Psoas muscle (tissue), 8 donors: ENCODE data around the gene PLPPR3. TPM values are rescaled to one million over a fixed set of nuclear protein-coding genes. Genes with fewer than 3 reads are reported as not detected.

ENCODE experiments used
- ATAC-seq, 4 donors: fragments of 200-7000 bp; cut with Tn5 transposase; one replicate each; pipeline ENCODE4 v1.9.1; 2020; ENCODE audit warnings: moderate library complexity in 3 of 4, mild to moderate bottlenecking in 2 of 4
- DNase-seq, 2 donors: peaks; one replicate each; pipeline ENCODE4 v3.0.0-alpha.2; 2020
- H3K27ac ChIP-seq: fragments of 200-600 bp; one replicate; pipeline ENCODE4 v1.8.0; 2022
- H3K27me3 ChIP-seq, 3 donors: fragments of 200-600 bp in 1 of 3; one replicate each; pipeline versions ENCODE4 v1.6.1 to v1.8.0; 2013 to 2022; ENCODE audit warnings: low read length in 2 of 3, mild to moderate bottlenecking in 2 of 3, moderate library complexity in 1 of 3; ENCODE audit not compliant: insufficient read depth in 3 of 3
- H3K36me3 ChIP-seq, 2 donors: fragments of 200-600 bp in 1 of 2; one replicate each; pipeline versions ENCODE4 v1.6.1 to v1.8.0; 2013 to 2022; ENCODE audit warnings: low read depth in 1 of 2, mild to moderate bottlenecking in 1 of 2, moderate library complexity in 1 of 2; ENCODE audit not compliant: insufficient read depth in 1 of 2
- H3K4me1 ChIP-seq: fragments of 200-600 bp; one replicate; pipeline ENCODE4 v1.8.0; 2022
- H3K4me3 ChIP-seq: fragments of 200-600 bp; one replicate; pipeline ENCODE4 v1.8.0; 2022; ENCODE audit warnings: mild to moderate bottlenecking
- H3K9me3 ChIP-seq: fragments of 200-600 bp; one replicate; pipeline ENCODE4 v1.8.0; 2022
- CTCF ChIP-seq: fragments of 200-600 bp; IDR thresholded peaks from one replicate; pipeline ENCODE4 v1.8.0; 2022; ENCODE audit warnings: antibody characterized with exemption
- WGBS, 3 donors: extraction: QIAGEN DNeasy Blood & Tissue Kit; methylation state at CpG; one replicate each; pipeline versions ENCODE4 v1.1.6 to v1.1.7; 2013; 5-methylcytosine and 5-hydroxymethylcytosine counted together
- intact Hi-C, 2 donors: fragments of 100-400 bp; cut with DNase I; formaldehyde crosslinking; loops; one replicate each; pipeline versions ENCODE4 v1.11.0 to v1.14.2; 2022
- polyA plus RNA-seq, 3 donors: library from polyadenylated mRNA; stranded (reverse); fragments of 200-250 nt; gene quantifications; one replicate each; pipeline ENCODE4 v1.2.3, GENCODE V29; 2013
- total RNA-seq, 4 donors: library from RNA; stranded (reverse); fragmentation: NEBNext Ultra II Directional in 2 of 4; extraction: Animal tissue kit (Norgen Biotek cat#: 25700) in 2 of 4; gene quantifications; one replicate each; pipeline versions ENCODE4 v1.2.1 to v1.2.4, GENCODE V29; 2021 to 2023
- donor health status: healthy with polysubstance abuse.
- donor health status: DM: no; HTN: no; CAD: no; lungs with moderate emphysema.
- donor health status: Bipolar disorder and iron deficiency.
- donor health status: healthy.
- donor health status: DM: yes; HTN: yes; CAD: no.
- donor health status: DM: no; HTN: no; CAD: no.
- donor health status: DM: no; HTN: no; CAD: no.
- donor health status: DM: yes; HTN: yes; CAD: no.

The PLPPR3 gene
- total and polyA plus RNA-seq, 7 donors: not detected

GRCh38 chr19:863315-863620 lies 41.5 kb upstream of the PLPPR3 start:
- DNase-seq: no peak
- peaks cover 9% of the 10 kb centered on the region for H3K4me1 ChIP-seq
- no peak for ATAC-seq
- H3K27me3 ChIP-seq: peaks cover 0 to 41% (median 11%) of the 10 kb centered on the region in 3 donors
- intact Hi-C loops: no loop called here
- H3K36me3 ChIP-seq: peaks cover 0 to 11% of the 10 kb centered on the region in 2 donors
- 68 to 83% (median 74%) methylated on average over 7 of the region's 7 CpGs for WGBS, 3 donors
- no peak overlapping the region for H3K4me3 ChIP-seq
- TF ChIP-seq CTCF: no peak
- no peaks in the 10 kb centered on the region for H3K9me3 ChIP-seq
- H3K27ac ChIP-seq: no peak overlapping the region

- no peaks in the 10 kb centered on the region for H3K9me3 ChIP-seq
- whole genome bisulfite sequencing, 3 donors: 17 to 21% (median 18%) methylated on average over 32 to 48 of the region's 48 CpGs
- ATAC-seq: peak; percentile 29 to 47 (median 42)
- no peak overlapping the region for H3K27ac ChIP-seq
- H3K4me1 ChIP-seq: peaks cover 9% of the 10 kb centered on the region
- peaks cover 0 to 46% (median 11%) of the 10 kb centered on the region in 3 donors for H3K27me3 ChIP-seq
- DNase-seq: peak; percentile 63 to 85
- no peak overlapping the region for H3K4me3 ChIP-seq
- intact Hi-C loops: no loop called here
- peaks cover 0 to 6% of the 10 kb centered on the region in 2 donors for H3K36me3 ChIP-seq
- TF ChIP-seq CTCF: no peak
These were observed 41.0 kb upstream of the PLPPR3 start for GRCh38 chr19:862581-863314.

- H3K27me3 ChIP-seq: peaks cover 0 to 50% (median 11%) of the 10 kb centered on the region in 3 donors
These were observed 40.2 kb upstream of the PLPPR3 start for GRCh38 chr19:861756-862580.

GRCh38 chr19:861141-861755 lies 39.5 kb upstream of the PLPPR3 start:
- peaks cover 9% of the 10 kb centered on the region for H3K4me1 ChIP-seq

More at GRCh38 chr19:861756-862580, 40.2 kb upstream of the PLPPR3 start:
- no peaks in the 10 kb centered on the region for H3K9me3 ChIP-seq
- no peak for TF ChIP-seq CTCF
- H3K27ac ChIP-seq: no peak overlapping the region
- no peak overlapping the region for H3K4me3 ChIP-seq
- H3K36me3 ChIP-seq: no peaks in the 10 kb centered on the region
- 14 to 19% (median 16%) methylated on average over 53 to 60 of the region's 60 CpGs for WGBS, 3 donors
- ATAC-seq (peak; percentile 7 to 49 (median 32)), DNase-seq (peak in 1 of 2 donors; percentile 81)
- H3K4me1 ChIP-seq: peaks cover 9% of the 10 kb centered on the region
- intact Hi-C loops: no loop called here

More at GRCh38 chr19:861141-861755, 39.5 kb upstream of the PLPPR3 start:
- TF ChIP-seq CTCF: no peak
- peak in 1 of 2 donors; percentile 54 for DNase-seq
- H3K9me3 ChIP-seq: no peaks in the 10 kb centered on the region
- 46 to 60% (median 58%) methylated on average over 21 to 33 of the region's 35 CpGs for WGBS, 3 donors
- H3K27ac ChIP-seq: no peak overlapping the region
- intact Hi-C loops: no loop called here
- no peak for ATAC-seq
- no peaks in the 10 kb centered on the region for H3K36me3 ChIP-seq
- no peak overlapping the region for H3K4me3 ChIP-seq
- H3K27me3 ChIP-seq: peaks cover 0 to 56% (median 11%) of the 10 kb centered on the region in 3 donors
